GM08714 (cell line): ENCODE results near the gene PRCD.
A peak's percentile ranks its signal among the peaks of the same experiment; 100 is the strongest.
"Not testable (repeated sequence)": the region's sequence is repeated elsewhere in the genome, so short reads cannot be mapped to it uniquely, and the experiment has no call there.

Experiments
- H3K4me3 ChIP-seq: fragments of 200-500 bp; sonication (Bioruptor generic); 2 replicates; pipeline ENCODE4 v1.5.1; 2014; ENCODE audit warnings: mild to moderate bottlenecking, low read length, inconsistent platforms
- ZNF274 ChIP-seq: IDR thresholded peaks from 2 replicates; pipeline ENCODE4 v1.6.1; 2012; ENCODE audit warnings: mild to moderate bottlenecking, low read depth, low read length

PRCD gene

DNA sequence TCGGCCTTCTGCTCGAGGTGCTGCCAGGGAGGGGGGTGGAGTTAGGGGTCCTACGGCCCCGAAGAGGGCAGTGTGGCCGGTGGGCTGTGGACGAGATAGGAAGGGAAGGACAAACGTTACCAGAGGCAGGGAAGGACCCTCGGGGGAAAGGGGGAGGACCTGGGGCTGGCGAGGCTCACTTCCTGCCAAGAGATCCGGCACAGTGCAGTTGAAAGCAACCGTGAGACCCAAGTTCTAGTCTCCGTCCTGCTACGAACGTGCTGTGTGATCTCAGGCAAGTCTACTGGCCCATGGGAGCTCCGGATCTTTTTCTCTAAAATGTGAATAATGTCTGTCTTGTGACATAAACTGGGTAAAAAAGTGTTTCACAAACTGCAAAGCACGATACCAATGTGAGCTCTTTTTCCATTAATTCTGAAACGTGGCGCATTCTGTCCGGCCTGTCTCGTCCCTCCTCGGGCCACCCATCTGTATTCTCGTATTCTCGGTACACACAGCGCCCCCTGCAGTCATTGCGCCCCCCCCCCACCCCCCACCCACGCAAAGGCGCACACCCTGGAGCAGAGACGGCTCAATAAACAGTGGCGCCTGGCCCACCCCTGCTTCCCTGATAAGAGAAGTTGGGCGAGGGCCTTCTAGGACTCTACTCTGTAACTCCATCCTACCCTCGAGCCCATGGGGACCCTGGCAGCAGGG lies 11.2 kb upstream of the PRCD start:
- peak overlapping the region; percentile 30; the same call in 1 of the 2 replicates for H3K4me3 ChIP-seq
- TF ChIP-seq ZNF274, result no peak

DNA sequence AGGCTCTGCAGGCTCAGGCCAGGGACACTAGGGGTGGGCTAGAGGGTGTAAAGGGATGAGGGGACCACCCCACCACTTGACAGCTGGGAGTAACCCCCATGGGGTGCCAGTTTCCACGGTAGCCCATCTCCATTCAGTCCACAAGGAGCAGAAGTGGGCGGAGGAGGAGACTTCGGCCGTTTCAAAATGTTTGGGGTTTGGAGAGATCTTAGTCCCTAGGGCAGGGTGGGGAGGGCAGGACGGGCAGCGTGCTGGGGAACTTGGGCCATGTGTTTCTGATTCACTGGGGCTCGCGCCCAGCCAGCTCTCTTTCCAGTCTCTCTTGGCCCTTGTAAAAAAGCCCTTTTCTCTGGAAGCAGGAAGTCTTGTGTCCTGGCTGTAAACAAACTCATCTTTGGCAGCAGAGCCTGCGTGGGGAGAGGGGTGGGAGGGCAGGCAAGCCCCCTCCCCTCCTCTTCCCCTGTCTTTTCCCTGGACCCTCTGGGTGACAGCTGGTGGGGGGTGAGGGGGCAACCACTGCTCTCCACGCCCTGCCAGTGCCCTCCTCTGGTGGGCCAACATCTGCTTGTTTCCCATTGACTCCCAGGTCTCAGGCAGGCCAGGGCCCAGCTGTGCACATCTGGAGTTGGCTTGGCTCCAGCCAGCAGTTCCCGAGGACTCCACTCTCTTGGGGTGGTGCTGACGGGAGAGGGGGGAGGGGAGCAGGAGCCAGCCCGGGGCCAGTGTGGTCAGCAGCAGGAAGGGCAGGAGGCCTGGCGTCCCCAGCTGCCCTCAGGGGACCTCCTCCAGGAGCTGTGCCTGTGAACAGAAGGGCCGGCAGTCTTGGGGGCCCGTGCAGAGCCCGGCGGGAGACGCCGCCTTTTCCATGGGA lies 10.4 kb upstream of the PRCD start:
- TF ChIP-seq ZNF274, result no peak
- no peak overlapping the region for H3K4me3 ChIP-seq

DNA sequence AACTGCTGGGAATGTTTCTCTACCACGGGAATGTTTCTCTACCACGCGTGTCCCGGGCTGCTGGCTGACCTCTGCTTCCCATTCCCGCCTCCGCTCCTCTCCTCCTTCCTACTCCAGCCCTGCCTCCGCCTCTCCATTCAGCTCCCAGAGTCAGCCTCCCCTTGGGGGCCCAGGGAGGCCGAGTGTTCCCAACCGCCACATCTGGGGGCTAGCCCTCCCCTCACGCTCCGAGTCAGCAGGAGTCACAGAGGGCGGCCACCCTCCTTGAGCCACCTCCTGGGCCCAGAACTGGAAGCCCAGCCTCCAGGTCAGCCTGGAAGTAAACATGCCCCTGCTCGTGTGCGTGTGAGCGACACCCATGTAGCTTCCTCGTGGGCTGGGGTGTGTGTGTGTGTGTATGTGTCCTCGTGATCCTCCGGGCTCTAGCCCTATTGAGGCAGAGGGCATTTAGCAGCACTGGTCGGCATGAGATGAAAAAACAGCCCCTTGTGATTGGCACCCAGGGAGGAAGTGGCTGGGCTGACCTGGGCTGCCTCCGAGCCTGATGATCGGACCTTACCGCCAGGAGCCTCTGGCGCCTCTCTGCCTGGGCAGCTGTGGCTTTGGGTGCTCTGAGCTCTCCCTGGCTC lies 9.6 kb upstream of the PRCD start:
- H3K4me3 ChIP-seq, result no peak overlapping the region
- no peak for TF ChIP-seq ZNF274

DNA sequence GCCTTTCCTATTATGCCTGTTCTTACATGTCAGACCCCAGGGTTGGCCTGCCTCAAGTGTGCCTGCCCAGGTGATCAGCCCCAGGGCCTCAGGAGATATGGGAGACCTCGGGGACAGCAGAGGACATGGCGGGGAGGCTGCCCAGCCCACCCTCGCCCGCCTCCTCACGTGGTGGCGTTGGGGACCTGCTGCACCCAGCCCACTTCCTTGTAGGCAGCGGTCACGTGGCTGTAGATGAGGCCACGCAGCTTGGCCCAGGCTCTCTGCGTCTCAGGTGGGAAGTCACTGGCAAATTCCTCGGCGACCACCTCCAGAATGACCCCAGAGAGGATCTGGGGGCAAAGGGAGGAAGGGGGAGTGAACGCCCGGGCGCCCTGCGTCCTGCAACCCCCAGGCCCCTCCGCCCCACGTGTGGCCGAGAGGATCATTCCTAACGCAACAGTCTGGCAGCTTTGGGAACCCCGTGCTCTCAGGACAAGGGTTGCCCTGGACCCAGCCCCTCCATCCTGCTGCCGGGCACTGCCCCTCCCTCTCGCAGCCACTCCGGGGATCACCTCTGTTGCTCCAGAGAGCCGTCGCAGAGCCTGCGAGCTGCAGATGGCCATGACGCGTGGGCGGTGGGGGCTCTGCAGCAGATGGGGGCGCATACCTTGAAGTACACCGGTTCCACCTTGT lies 8.9 kb upstream of the PRCD start:
- no peak for TF ChIP-seq ZNF274
- no peak overlapping the region for H3K4me3 ChIP-seq

DNA sequence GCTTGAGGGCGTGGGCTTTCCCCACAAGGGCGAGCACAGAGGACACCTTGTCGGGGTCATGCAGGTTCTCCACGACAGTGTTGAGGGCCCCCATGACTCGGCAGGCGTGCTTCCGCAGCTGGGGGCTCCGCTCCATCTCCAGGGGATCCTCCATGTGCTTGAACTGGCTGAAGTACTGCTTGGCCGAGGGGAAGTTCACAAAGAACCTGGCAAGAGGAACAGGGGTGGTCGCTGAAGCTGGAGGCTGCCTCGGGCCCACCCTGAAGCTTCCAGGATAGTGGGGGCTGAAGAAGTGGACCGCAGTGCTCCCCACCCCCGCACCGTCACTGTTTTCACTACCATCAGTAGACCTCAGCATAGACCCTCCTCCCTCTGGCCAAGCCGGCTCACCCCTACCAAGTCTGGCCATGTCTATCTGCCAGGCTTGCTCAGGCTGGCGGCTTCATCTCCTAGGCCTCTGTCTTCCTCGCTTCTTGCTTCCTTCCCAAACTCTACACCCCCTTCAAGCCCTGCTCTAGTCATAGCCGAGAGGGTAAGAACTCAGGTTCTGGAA lies 8.3 kb upstream of the PRCD start:
- no peak overlapping the region for H3K4me3 ChIP-seq
- TF ChIP-seq ZNF274, result no peak

DNA sequence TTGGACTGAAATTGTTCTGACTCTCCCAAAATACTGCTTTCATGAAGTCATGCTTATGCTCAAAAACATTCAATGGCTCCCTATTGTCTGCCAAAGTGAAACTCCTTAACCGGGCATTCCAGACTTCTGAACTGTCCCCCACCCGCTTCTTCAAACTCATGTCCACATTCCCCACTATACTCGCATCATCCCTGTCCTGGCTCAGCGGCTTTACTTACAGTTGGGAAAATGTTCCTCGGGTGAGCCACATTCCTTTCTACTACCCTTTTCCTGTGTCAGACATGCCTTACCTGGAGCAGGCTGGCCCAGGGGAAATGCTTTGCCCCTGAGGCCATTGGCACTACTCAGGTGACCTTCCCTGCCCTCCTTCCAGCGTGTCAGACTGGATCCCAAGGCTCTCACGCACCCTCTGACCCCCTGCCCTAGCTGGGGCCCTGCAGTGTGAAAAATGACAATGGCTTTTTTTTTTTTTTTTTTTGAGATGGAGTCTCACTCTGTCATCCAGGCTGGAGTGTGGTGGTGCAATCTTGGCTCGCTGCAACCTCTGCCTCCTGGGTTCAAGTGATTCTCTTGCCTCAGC lies 7.7 kb upstream of the PRCD start:
- TF ChIP-seq ZNF274, result no peak
- no peak overlapping the region for H3K4me3 ChIP-seq

DNA sequence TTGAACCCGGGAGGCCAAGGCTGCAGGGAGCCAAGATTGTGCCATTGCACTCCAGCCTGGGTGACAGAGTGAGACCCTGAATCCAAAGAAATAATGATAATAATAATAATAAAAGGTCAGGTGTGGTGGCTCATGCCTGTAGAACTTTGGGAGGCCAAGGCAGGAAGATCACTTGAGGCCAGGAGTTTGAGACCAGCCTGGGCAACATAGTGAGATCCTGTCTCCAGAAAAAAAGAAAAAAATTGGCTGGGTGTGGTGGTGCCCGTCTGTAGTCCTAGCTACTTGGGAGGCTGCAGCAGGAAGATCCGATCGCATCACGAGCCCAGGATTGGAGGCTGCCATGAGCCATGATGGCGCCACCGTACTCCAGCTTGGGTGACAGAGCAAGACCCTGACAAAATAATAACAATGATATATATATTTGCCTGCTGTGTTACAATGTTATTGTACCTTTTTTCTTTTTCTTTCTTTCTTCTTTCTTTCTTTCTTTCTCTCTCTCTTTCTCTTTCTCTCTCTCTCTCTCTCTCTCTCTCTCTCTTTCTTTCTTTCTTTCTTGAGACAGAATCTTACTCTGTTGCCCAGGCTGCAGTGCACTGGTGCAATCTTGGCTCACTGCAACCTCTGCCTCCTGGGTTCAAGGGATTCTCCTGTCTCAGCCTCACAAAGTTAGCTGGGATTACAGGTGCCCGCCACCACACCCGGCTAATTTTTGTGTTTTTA lies 6.0 kb upstream of the PRCD start:
- not testable (repeated sequence) for H3K4me3 ChIP-seq

DNA sequence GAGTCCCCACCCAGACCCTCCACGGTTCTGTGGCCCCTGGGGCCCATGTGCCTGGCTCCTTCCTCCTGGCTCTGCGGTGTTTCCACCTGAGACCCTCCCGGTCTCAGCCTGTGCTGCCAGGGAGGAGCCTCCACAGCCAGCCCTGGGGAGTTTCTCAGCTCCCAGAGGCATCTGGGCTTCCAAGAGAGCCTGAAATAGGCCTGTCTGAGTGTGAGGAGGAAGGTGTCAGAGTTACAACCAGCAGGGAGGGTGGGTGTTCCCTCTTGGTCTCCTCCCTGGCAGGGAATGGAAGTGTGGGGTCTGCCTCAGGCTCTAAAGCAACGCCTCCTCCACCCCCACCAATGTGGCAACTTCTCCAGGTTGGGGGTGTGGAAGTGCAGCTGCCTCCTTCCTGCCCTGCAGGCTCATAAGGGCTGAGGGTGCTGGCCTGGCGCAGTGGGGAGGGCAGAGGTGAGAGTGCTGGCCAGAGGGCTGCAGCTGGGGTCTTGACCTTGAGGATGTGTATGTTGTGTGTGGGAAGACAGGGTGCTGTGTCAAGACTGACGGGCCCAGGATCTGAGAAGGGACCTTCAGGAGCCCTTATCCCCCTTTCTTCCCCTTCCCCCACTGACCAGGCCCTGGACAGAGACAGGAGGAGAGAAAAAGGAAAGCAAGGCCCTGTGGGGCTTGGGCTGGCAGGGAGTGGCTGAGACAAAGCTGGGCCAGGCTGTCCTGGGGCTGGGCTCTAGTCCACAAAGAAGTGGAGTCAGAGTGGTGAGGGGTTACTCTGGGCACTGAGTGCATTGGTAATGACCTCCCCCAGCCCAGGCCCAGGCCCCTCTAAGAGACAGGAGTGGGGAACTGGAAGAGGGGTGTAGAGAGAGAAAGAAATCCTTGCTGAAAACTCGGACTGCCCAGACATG lies 4.8 kb upstream of the PRCD start:
- no peak for TF ChIP-seq ZNF274
- no peak overlapping the region for H3K4me3 ChIP-seq

DNA sequence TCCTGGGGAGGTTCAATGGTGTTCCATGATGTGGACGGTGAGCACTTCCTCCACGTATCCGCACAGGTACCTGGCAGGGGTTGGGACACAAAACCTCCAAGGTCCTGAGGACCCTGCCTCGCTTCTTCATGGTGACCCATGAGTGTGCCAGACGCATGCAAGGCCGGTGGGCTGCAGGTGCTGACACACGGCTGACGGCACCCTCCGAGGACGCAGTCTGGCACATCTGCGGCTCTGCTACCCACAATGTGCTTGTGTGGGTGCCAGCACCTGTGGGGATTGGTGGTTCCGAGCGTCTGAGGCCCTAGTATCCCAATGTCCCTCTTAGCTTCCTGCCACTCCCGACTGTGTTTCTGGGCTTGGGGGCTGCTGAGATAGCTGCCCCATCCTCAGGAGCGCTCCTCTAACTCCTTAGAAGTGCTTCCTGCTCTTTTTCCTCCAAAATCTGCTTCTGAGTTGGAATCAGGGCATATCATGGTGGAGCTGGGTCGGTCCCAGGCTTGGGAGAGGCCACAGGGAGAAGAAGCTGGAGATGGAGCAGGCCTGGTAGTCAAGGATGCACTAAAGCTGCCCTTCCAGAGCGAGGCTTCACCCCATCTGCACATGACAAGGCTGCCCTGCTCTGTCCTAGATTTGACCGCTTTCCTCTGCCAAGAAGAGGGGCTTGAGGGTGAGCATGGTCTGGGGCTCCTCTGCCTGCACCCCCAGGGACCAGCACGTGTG lies 3.9 kb upstream of the PRCD start:
- no peak overlapping the region for H3K4me3 ChIP-seq
- TF ChIP-seq ZNF274, result no peak

DNA sequence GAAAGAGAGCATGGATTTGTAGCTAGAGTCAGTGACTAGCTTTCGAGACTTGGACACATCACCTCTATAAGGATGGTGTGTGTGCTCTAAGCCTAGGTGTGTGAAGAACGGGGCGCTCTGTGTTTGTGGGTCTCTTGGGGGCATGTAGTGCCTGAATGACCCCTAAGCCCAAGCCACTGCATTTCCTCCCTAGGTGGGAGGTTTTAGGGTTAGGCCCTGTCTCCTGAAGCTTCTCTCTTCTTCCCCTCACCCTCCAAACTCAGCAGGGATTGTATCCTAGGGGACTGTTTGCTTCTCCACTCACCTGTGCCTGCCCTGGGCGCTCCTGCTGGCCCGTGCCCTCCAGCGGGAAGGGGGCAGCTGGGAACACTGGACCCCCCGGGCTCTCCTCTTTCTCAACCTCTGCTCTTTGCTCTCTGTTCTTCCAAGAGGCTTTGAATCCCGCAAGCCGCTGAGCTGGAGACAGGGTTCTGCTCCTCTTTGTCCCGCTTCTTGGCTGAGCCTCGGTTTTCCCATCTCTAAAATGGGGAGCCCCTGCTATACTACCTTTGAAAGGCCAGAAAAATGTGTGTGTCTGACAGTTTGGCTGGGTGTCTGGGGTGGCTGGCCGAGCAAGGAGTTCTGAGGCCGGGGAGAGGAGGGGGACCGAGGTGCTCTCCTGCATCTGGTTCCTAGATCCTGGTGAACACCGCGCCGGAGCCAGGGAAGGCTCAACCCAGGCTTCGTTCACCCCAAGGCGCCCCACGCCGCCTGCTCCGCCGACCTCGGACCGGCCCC lies 3.1 kb upstream of the PRCD start:
- H3K4me3 ChIP-seq, result no peak overlapping the region
- no peak for TF ChIP-seq ZNF274

DNA sequence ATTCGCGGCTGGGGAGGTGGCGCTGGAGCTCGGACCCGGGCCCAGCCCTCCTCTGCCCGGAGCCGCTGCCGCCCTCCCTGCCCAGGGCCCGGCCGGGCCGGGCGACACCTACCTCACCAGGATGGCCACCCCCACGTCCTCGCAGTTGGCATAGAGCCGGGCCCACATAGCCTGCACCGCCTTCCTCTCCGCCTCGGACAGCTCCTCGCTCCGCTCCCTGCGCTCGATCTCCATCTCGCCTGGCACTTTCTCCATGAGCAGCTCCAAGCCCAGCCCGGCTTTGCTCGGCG lies 2.6 kb upstream of the PRCD start:
- no peak overlapping the region for H3K4me3 ChIP-seq
- no peak for TF ChIP-seq ZNF274
